ENCODE results near the gene ZSWIM1. TPM values are rescaled to one million over a fixed set of nuclear protein-coding genes. Genes with fewer than 3 reads are reported as not detected.

The ZSWIM1 gene
- total RNA-seq, 1 donor from 2014 or later = 15.1 TPM

GRCh38 chr20:45841407-45842129 is 39.5 kb upstream of the ZSWIM1 start:
- no peaks in the 10 kb centered on the region for H3K9me3 Mint-ChIP-seq (ENCODE audit: low read depth)
- H3K4me1 Mint-ChIP-seq (ENCODE audit: low read depth) = no peaks in the 10 kb centered on the region
- no peak for DNase-seq (ENCODE audit: low spot score, unreplicated experiment)
- H3K27me3 Mint-ChIP-seq = no peaks in the 10 kb centered on the region
- no peak for TF ChIP-seq CTCF (IDR thresholded peaks at IDR 0.05; ENCODE audit: unreplicated experiment)
- no peak overlapping the region for H3K4me3 Mint-ChIP-seq (ENCODE audit: low read depth)
- peaks cover 10% of the 10 kb centered on the region for H3K36me3 Mint-ChIP-seq (ENCODE audit: insufficient read depth)
- H3K27ac Mint-ChIP-seq = no peak overlapping the region

- no peaks in the 10 kb centered on the region for H3K4me1 Mint-ChIP-seq (ENCODE audit: low read depth)
- no peak overlapping the region for H3K27ac Mint-ChIP-seq
- no peak for TF ChIP-seq CTCF (IDR thresholded peaks at IDR 0.05; ENCODE audit: unreplicated experiment)
- H3K27me3 Mint-ChIP-seq = no peaks in the 10 kb centered on the region
- DNase-seq (ENCODE audit: low spot score, unreplicated experiment) = no peak
- peaks cover 8% of the 10 kb centered on the region for H3K36me3 Mint-ChIP-seq (ENCODE audit: insufficient read depth)
- H3K9me3 Mint-ChIP-seq (ENCODE audit: low read depth) = no peaks in the 10 kb centered on the region
- H3K4me3 Mint-ChIP-seq (ENCODE audit: low read depth) = no peak overlapping the region
Observed at GRCh38 chr20:45842169-45842812, 38.7 kb upstream of the ZSWIM1 start.

- Mint-ChIP-seq H3K4me3 (ENCODE audit: low read depth) (no peak overlapping the region), H3K9me3 (ENCODE audit: low read depth) (no peaks in the 10 kb centered on the region), H3K27me3 (no peaks in the 10 kb centered on the region), H3K27ac (no peak overlapping the region), H3K36me3 (ENCODE audit: insufficient read depth) (peaks cover 8% of the 10 kb centered on the region), H3K4me1 (ENCODE audit: low read depth) (no peaks in the 10 kb centered on the region)
- no peak for DNase-seq (ENCODE audit: low spot score, unreplicated experiment)
- TF ChIP-seq CTCF (IDR thresholded peaks at IDR 0.05; ENCODE audit: unreplicated experiment) = no peak
Observed at GRCh38 chr20:45843506-45843905, 37.5 kb upstream of the ZSWIM1 start.

- no peak overlapping the region for H3K4me3 Mint-ChIP-seq (ENCODE audit: low read depth)
- H3K4me1 Mint-ChIP-seq (ENCODE audit: low read depth) = no peaks in the 10 kb centered on the region
- H3K27ac Mint-ChIP-seq = no peak overlapping the region
- no peaks in the 10 kb centered on the region for H3K9me3 Mint-ChIP-seq (ENCODE audit: low read depth)
- no peaks in the 10 kb centered on the region for H3K27me3 Mint-ChIP-seq
- no peak for DNase-seq (ENCODE audit: low spot score, unreplicated experiment)
- H3K36me3 Mint-ChIP-seq (ENCODE audit: insufficient read depth) = peaks cover 7% of the 10 kb centered on the region
- no peak for TF ChIP-seq CTCF (IDR thresholded peaks at IDR 0.05; ENCODE audit: unreplicated experiment)
Observed at GRCh38 chr20:45845452-45845851, 35.6 kb upstream of the ZSWIM1 start.

- no peak for DNase-seq (ENCODE audit: low spot score, unreplicated experiment)
- no peak overlapping the region for H3K4me3 Mint-ChIP-seq (ENCODE audit: low read depth)
- no peak overlapping the region for H3K27ac Mint-ChIP-seq
- TF ChIP-seq CTCF (IDR thresholded peaks at IDR 0.05; ENCODE audit: unreplicated experiment) = no peak
- peaks cover 2% of the 10 kb centered on the region for H3K4me1 Mint-ChIP-seq (ENCODE audit: low read depth)
- H3K9me3 Mint-ChIP-seq (ENCODE audit: low read depth) = no peaks in the 10 kb centered on the region
- no peaks in the 10 kb centered on the region for H3K27me3 Mint-ChIP-seq
- peaks cover 5% of the 10 kb centered on the region for H3K36me3 Mint-ChIP-seq (ENCODE audit: insufficient read depth)
Observed at GRCh38 chr20:45848421-45848820, 32.6 kb upstream of the ZSWIM1 start.
